ENCODE data around the gene RECQL5.

GRCh38 chr17:75624021-75624420, 42.9 kb downstream of the RECQL5 start:
- TF ChIP-seq, protein P1, sequence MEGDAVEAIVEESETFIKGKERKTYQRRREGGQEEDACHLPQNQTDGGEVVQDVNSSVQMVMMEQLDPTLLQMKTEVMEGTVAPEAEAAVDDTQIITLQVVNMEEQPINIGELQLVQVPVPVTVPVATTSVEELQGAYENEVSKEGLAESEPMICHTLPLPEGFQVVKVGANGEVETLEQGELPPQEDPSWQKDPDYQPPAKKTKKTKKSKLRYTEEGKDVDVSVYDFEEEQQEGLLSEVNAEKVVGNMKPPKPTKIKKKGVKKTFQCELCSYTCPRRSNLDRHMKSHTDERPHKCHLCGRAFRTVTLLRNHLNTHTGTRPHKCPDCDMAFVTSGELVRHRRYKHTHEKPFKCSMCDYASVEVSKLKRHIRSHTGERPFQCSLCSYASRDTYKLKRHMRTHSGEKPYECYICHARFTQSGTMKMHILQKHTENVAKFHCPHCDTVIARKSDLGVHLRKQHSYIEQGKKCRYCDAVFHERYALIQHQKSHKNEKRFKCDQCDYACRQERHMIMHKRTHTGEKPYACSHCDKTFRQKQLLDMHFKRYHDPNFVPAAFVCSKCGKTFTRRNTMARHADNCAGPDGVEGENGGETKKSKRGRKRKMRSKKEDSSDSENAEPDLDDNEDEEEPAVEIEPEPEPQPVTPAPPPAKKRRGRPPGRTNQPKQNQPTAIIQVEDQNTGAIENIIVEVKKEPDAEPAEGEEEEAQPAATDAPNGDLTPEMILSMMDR (IDR thresholded peaks at IDR 0.05; ENCODE audit: borderline replicate concordance, extremely low read depth, low read length, poor library complexity, severe bottlenecking): no peak
- no peak for TF ChIP-seq EZH2 (IDR thresholded peaks at IDR 0.05; ENCODE audit: borderline replicate concordance, low read depth, low read length, severe bottlenecking)
